Panc1 (cell line): ENCODE results near the gene COPS2. TPM values are rescaled to one million over a fixed set of nuclear protein-coding genes. Genes with fewer than 3 reads are reported as not detected.

Source experiments
- ATAC-seq: fragments of 200-7000 bp; cut with Tn5 transposase; 2 replicates; pipeline ENCODE4 v1.9.1; 2020; ENCODE audit warnings: mild to moderate bottlenecking, moderate library complexity
- BruUV-seq: library from RNA; stranded (reverse); fragments of 400-500 nt; replicated peaks from 2 replicates; lab custom pipeline; 2021; lab: Mats Ljungman, UMichigan
- CTCF ChIA-PET: fragments of 300-600 bp; sonication (Branson Sonifier 250); formaldehyde crosslinking; loops from one replicate; lab custom pipeline; 2022; ENCODE audit warnings: antibody characterized with exemption; lab: Charles Lee
- POLR2A ChIA-PET: fragments of 300-600 bp; sonication (Branson Sonifier 250); formaldehyde crosslinking; loops from one replicate; lab custom pipeline; 2022; ENCODE audit warnings: antibody characterized with exemption; lab: Charles Lee
- DNase-seq: peaks from one replicate; pipeline ENCODE4 v3.0.0-alpha.2; 2010; ENCODE audit warnings: low read depth, low spot score
- H3K27ac ChIP-seq: 2 replicates; pipeline ENCODE4 v1.5.1; 2011; ENCODE audit warnings: mild to moderate bottlenecking, low read length, inconsistent platforms
- H3K27me3 ChIP-seq: fragments of 200-500 bp; sonication (Bioruptor generic); 2 replicates; pipeline ENCODE4 v1.6.0; 2014; ENCODE audit warnings: low read length, inconsistent platforms; ENCODE audit not compliant: control insufficient read depth, insufficient read depth
- H3K36me3 ChIP-seq: fragments of 200-500 bp; sonication (Bioruptor generic); 2 replicates; pipeline ENCODE4 v1.5.1; 2014; ENCODE audit warnings: inconsistent platforms, mild to moderate bottlenecking, low read length, moderate library complexity; ENCODE audit not compliant: control insufficient read depth, insufficient read depth
- H3K4me1 ChIP-seq: 2 replicates; pipeline ENCODE4 v1.5.1; 2011; ENCODE audit warnings: inconsistent platforms, mild to moderate bottlenecking, low read length, moderate library complexity; ENCODE audit not compliant: control insufficient read depth, insufficient read depth
- H3K4me3 ChIP-seq, 2 experiments: 2 replicates each; pipeline ENCODE4 v1.5.1; 2011 to 2012; ENCODE audit warnings: low read depth in 2 of 2, low read length in 2 of 2, mild to moderate bottlenecking in 2 of 2, inconsistent platforms in 1 of 2, moderate library complexity in 1 of 2
- H3K9me3 ChIP-seq: fragments of 200-500 bp; sonication (Bioruptor generic); 2 replicates; pipeline ENCODE4 v1.5.1; 2014; ENCODE audit warnings: low read depth, mild to moderate bottlenecking, inconsistent platforms, low read length, moderate library complexity; ENCODE audit not compliant: control insufficient read depth, insufficient read depth
- POLR2AphosphoS5 ChIP-seq: IDR thresholded peaks from 2 replicates; pipeline ENCODE4 v1.6.1; 2012; ENCODE audit warnings: mild to moderate bottlenecking, low read depth, low read length, moderate library complexity
- SIN3A ChIP-seq: IDR thresholded peaks from 2 replicates; pipeline ENCODE4 v1.6.1; 2012; ENCODE audit warnings: low read depth, mild to moderate bottlenecking, low read length, moderate library complexity, borderline replicate concordance; ENCODE audit not compliant: insufficient read depth
- TCF7L2 ChIP-seq: IDR thresholded peaks from 2 replicates; pipeline ENCODE4 v1.6.1; 2011; ENCODE audit warnings: mild to moderate bottlenecking, low read depth, low read length, inconsistent platforms
- in situ Hi-C: cut with HindIII; loops from 2 replicates; pipeline ENCODE4 v1.10.0; 2016; ENCODE audit warnings: low sequenced_read_pairs, low pct_unique_long_range_greater_than_20kb
- intact Hi-C: fragments of 100-400 bp; cut with micrococcal nuclease; formaldehyde crosslinking; loops from one replicate; pipeline ENCODE4 v1.10.0; 2022; ENCODE audit not compliant: unreplicated experiment
- total RNA-seq: library from RNA; stranded (reverse); gene quantifications from one replicate; pipeline ENCODE4 v1.2.1, GENCODE V29; 2021; ENCODE audit not compliant: unreplicated experiment
- TF ChIP-seq, protein P1 (sequence below): fragments of 450-650 bp; IDR thresholded peaks from 2 replicates; pipeline ENCODE4 v1.5.1; 2017; ENCODE audit warnings: mild to moderate bottlenecking
- TF ChIP-seq, protein P2 (sequence below), 2 experiments: IDR thresholded peaks; 2 replicates each; pipeline ENCODE4 v1.6.1; 2011 to 2012; ENCODE audit warnings: low read depth in 2 of 2, control low read depth in 1 of 2, low read length in 1 of 2, mild to moderate bottlenecking in 1 of 2, moderate library complexity in 1 of 2; ENCODE audit not compliant: insufficient read depth in 1 of 2

Gene COPS2
- total RNA-seq, 1 experiment from 2014 or later: 69.4 TPM

DNA sequence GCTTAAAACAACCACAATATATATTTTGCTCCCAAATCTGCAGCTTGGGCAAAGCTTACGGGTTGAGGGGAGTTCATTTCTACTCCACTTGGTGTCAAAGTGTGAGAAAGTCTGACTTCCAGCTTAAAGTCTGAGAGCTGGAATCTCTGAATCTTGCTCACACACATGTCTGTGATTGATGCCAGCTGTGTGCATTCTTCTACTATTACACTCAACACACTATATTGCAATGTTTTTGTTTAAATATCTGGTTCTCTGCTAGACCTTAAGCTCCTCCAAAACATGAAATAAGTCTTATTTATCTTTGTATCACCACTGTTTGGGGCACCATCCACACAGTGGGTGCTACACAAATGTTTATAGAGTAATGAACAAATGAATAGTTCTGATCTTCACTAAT is 72.4 kb downstream of the COPS2 start:
- Histone ChIP-seq H3K36me3 (no peaks in the 10 kb centered on the region), H3K9me3 (no peaks in the 10 kb centered on the region), H3K4me1 (no peaks in the 10 kb centered on the region), H3K4me3 (no peak overlapping the region), H3K27ac (no peak overlapping the region), H3K27me3 (no peaks in the 10 kb centered on the region)
- ATAC-seq: no peak
- no TSS peak for BruUV-seq
- DNase-seq: no peak
- CTCF ChIA-PET: no interaction called here
- in situ Hi-C loops (no loop called here), intact Hi-C loops (no loop called here)
- TF ChIP-seq POLR2AphosphoS5 (no peak), SIN3A (no peak), TCF7L2 (no peak)
- TF ChIP-seq, protein P1, sequence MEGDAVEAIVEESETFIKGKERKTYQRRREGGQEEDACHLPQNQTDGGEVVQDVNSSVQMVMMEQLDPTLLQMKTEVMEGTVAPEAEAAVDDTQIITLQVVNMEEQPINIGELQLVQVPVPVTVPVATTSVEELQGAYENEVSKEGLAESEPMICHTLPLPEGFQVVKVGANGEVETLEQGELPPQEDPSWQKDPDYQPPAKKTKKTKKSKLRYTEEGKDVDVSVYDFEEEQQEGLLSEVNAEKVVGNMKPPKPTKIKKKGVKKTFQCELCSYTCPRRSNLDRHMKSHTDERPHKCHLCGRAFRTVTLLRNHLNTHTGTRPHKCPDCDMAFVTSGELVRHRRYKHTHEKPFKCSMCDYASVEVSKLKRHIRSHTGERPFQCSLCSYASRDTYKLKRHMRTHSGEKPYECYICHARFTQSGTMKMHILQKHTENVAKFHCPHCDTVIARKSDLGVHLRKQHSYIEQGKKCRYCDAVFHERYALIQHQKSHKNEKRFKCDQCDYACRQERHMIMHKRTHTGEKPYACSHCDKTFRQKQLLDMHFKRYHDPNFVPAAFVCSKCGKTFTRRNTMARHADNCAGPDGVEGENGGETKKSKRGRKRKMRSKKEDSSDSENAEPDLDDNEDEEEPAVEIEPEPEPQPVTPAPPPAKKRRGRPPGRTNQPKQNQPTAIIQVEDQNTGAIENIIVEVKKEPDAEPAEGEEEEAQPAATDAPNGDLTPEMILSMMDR: no peak
- TF ChIP-seq, protein P2, sequence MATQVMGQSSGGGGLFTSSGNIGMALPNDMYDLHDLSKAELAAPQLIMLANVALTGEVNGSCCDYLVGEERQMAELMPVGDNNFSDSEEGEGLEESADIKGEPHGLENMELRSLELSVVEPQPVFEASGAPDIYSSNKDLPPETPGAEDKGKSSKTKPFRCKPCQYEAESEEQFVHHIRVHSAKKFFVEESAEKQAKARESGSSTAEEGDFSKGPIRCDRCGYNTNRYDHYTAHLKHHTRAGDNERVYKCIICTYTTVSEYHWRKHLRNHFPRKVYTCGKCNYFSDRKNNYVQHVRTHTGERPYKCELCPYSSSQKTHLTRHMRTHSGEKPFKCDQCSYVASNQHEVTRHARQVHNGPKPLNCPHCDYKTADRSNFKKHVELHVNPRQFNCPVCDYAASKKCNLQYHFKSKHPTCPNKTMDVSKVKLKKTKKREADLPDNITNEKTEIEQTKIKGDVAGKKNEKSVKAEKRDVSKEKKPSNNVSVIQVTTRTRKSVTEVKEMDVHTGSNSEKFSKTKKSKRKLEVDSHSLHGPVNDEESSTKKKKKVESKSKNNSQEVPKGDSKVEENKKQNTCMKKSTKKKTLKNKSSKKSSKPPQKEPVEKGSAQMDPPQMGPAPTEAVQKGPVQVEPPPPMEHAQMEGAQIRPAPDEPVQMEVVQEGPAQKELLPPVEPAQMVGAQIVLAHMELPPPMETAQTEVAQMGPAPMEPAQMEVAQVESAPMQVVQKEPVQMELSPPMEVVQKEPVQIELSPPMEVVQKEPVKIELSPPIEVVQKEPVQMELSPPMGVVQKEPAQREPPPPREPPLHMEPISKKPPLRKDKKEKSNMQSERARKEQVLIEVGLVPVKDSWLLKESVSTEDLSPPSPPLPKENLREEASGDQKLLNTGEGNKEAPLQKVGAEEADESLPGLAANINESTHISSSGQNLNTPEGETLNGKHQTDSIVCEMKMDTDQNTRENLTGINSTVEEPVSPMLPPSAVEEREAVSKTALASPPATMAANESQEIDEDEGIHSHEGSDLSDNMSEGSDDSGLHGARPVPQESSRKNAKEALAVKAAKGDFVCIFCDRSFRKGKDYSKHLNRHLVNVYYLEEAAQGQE (IDR thresholded peaks at IDR 0.05; ENCODE audit: insufficient read depth in 1 of 2, low read depth in 2 of 2, low read length in 1 of 2): no peak
- POLR2A ChIA-PET: no interaction called here

DNA sequence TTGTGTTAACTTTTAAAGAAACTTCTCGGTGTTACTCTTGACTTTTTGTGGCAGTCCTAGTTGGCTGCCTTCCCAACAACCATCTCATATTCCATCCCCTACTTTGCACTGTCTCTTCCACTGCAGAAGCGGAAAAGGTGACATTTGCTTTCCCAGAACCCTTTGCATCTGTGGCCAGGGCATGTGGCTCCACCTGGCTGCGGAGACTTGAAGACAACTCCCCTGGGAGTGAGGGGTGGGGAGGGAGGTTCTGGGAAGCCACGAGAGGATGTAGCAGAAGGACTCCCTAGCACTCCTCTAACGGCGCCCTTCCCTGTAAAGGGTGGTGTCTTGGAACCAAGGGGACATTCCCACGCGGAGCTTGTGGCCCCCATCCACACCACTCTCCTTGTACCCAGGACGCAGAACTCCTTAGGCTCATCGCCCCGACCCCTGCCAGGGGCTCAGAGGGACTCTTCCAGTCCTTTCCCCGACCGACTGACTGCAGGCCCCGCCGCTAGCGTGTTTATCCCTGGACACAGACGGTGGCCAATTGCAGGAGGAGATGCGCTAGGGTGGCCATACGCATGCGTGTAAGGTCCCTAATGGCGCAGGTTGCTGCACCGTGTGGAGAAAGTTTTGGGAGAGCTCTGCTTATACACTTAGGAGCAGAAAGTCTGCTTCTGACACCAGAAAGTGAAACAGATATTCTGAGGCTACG is 75.9 kb downstream of the COPS2 start:
- ChIA-PET CTCF (interaction anchor here (1.0 kb wide), 1 partner anchor 104 kb away, joined by 3 read pairs; no protein-coding TSS in a partner anchor), POLR2A (no interaction called here)
- no TSS peak for BruUV-seq
- DNase-seq (no peak), ATAC-seq (peak; percentile 21; the same call in 1 of the 2 replicates)
- Histone ChIP-seq H3K36me3 (no peaks in the 10 kb centered on the region), H3K9me3 (no peaks in the 10 kb centered on the region), H3K27me3 (no peaks in the 10 kb centered on the region), H3K27ac (no peak overlapping the region), H3K4me1 (no peaks in the 10 kb centered on the region), H3K4me3 (no peak overlapping the region)
- intact Hi-C loops: no loop called here
- in situ Hi-C loops: no loop called here
- no peak for TF ChIP-seq POLR2AphosphoS5

DNA sequence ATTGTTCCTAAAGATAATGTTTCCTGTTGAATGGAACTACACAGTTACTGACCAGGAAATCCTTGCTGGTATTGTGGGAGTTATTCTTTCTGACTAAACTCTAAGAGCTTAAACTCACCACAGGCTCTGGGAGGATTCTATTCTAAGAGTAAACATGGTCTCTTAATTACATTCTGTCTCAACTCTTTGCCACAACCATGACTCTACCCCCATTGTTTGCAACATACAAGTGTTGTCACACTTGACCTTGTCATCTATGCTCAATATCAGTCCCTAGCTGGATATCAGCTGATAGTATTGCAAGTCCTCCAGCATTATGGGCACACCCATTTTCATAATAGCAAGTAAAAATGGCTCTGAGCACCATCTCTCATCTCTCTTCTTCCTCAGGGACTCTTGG is 79.5 kb downstream of the COPS2 start:
- ChIA-PET POLR2A (no interaction called here), CTCF (no interaction called here)
- H3K4me1 ChIP-seq: no peaks in the 10 kb centered on the region
- no TSS peak for BruUV-seq
- H3K4me3 ChIP-seq: no peak overlapping the region
- no peak for ATAC-seq
- no peaks in the 10 kb centered on the region for H3K27me3 ChIP-seq
- no peak overlapping the region for H3K27ac ChIP-seq
- TF ChIP-seq TCF7L2 (no peak), SIN3A (no peak), POLR2AphosphoS5 (no peak)
- TF ChIP-seq, protein P2 (IDR thresholded peaks at IDR 0.05; ENCODE audit: insufficient read depth in 1 of 2, low read depth in 2 of 2, low read length in 1 of 2): no peak
- TF ChIP-seq, protein P1: no peak
- no peak for DNase-seq
- in situ Hi-C loops (no loop called here), intact Hi-C loops (no loop called here)
- H3K36me3 ChIP-seq: no peaks in the 10 kb centered on the region
- H3K9me3 ChIP-seq: no peaks in the 10 kb centered on the region
